SK-N-MC (cell line): ENCODE data around the gene TMEM204.

Experiments
- EZH2 ChIP-seq: fragments of 200-600 bp; sonication (generic); IDR thresholded peaks from one replicate; pipeline ENCODE4 v1.6.1; 2017; ENCODE audit warnings: antibody characterized with exemption
- POLR2AphosphoS5 ChIP-seq: IDR thresholded peaks from 2 replicates; pipeline ENCODE4 v1.6.1; 2012; ENCODE audit warnings: mild to moderate bottlenecking, low read depth, low read length, borderline replicate concordance

DNA sequence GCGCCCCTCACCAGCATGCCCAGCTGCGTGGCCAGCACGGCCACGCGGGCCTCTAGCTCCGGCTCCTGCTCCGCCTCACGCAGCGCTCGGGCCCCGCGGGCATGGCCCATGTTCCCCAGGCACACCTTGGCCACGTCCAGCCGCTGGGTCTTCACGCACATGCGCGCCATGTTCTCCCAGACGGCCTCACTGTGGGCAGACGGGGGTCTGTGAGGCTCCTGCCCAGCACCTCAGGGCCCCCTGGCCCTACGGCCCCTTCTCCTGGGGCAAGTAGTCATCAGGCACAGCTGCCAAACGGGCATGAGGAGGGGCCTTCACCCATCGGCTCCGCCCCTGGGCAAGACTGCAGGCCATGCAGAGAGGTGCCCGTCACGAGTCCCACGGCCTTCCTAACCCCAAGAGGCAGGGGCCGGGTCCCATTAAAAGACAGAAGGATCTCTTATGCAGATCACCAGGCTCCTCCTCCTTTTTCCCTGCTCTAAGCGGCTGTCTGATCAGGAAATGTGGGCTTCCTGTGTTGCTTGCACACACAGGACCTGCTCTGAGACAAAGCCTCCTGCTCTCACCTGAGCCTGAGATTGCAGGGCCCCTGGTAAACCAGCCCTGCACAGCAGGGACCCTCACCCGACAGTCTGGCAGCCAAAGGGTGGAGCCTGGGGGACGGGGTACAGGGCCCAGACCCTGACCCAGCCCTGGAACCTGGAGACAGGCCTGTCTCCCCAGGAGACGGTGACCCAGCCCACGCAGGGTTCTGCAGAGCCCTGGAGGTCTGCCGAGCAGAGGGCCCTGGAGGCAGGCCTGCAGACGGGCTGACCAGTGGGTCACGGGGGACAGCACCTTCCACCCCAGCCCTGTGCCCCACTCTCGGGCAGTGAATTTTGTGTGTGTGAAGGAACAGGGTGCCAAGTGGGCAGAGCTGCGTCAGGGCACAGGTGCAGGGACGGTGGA is 6.6 kb upstream of the TMEM204 start:
- TF ChIP-seq POLR2AphosphoS5 (no peak), EZH2 (no peak)
